ENCODE measurements around the gene THEM4.

DNA sequence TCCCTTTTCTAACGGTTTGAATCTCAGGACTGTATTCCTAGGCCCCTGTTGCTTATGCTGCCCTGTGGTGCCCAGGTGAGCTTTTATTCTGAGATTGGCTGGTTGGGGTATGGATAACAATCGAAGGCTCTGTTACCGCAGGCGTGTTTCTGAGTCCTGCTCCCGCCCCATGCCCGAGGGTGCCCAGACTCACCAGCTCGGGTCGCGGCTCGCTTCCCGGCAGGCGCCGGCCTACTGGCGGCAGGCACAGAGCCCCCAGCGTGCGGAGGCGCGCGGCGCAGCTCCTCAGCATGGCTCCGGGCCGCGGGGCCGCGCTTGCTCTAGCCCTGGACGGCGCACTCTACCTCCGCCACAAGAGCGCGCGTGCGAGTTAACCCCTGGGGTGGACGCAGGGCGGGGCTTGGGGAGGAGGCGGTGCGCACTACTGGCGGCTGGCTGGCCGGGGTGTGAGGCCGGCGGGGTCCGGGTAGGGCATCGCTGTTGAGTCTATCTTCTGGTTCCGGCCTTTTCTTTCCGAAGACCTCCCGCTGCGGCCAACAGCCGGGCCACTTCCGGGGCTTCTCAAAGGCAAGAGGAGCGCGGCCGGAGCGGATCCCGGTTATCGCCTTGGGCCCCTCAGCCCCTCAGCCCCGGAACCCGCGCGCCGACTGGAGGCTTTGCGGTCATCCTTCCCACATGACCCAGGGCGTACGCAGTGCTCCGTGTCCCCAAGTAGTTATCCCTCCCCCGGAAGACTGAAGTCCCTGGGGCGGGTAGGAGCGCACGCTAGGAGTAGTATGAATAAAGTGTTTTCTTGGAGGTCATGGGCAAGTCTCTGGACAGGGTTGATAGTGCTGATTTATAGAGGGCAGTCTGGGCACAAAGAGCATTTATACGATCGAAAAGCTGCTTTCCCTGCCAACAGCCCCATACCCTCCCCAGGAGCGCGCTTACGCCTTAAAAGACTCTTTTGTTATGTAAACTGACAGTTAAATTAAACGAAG is at the start of gene THEM4:
- TF ChIP-seq POLR2A (IDR thresholded peaks at IDR 0.05): peak; percentile 86 to 97 (median 94)
- TF ChIP-seq, protein P1, sequence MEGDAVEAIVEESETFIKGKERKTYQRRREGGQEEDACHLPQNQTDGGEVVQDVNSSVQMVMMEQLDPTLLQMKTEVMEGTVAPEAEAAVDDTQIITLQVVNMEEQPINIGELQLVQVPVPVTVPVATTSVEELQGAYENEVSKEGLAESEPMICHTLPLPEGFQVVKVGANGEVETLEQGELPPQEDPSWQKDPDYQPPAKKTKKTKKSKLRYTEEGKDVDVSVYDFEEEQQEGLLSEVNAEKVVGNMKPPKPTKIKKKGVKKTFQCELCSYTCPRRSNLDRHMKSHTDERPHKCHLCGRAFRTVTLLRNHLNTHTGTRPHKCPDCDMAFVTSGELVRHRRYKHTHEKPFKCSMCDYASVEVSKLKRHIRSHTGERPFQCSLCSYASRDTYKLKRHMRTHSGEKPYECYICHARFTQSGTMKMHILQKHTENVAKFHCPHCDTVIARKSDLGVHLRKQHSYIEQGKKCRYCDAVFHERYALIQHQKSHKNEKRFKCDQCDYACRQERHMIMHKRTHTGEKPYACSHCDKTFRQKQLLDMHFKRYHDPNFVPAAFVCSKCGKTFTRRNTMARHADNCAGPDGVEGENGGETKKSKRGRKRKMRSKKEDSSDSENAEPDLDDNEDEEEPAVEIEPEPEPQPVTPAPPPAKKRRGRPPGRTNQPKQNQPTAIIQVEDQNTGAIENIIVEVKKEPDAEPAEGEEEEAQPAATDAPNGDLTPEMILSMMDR (IDR thresholded peaks at IDR 0.05): peak in 4 of 7 experiments; percentile 13 to 54 (median 44)

Data from body of pancreas (tissue), 4 donors.